Measurements from ENCODE around the gene HLA-DOA. TPM values are rescaled to one million over a fixed set of nuclear protein-coding genes. Genes with fewer than 3 reads are reported as not detected.

The HLA-DOA gene
- total RNA-seq, 1 donor from 2014 or later, result 0.48 TPM

DNA sequence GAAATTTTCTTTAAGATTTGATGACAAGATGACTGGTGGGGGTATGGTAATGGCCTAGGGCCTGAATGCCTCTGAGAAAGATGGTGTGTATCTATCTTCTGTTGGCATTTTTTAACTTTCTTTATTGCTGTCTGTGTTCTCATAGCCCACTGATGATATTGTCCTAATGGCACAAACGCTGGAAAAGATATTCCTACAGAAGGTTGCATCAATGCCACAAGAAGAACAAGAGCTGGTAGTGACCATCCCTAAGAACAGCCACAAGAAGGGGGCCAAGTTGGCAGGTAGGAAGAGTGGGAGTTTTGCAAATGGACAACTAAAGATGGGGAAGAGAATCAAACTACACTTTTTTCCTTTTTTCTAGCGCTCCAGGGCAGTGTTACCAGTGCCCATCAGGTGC, 33.5 kb downstream of the HLA-DOA start:
- peak overlapping the region; percentile 100 for H3K4me3 Mint-ChIP-seq (ENCODE audit: unreplicated experiment)
- Histone ChIP-seq H3K27ac (ENCODE audit: low read depth, low read length) (no peak overlapping the region), H3K36me3 (ENCODE audit: insufficient read depth, low read length) (peaks cover 72% of the 10 kb centered on the region), H3K4me1 (ENCODE audit: insufficient read depth, low read length) (peaks cover 21% of the 10 kb centered on the region), H3K9me3 (ENCODE audit: insufficient read depth, low read depth, low read length) (no peaks in the 10 kb centered on the region), H3K27me3 (ENCODE audit: insufficient read depth, low read length) (no peaks in the 10 kb centered on the region), H3K4me2 (ENCODE audit: low read length) (peak overlapping the region; percentile 97), H3K79me2 (ENCODE audit: insufficient read depth, low read length) (peaks cover 87% of the 10 kb centered on the region), H2AFZ (ENCODE audit: low read depth, low read length) (no peak overlapping the region), H3K9ac (ENCODE audit: low read length) (peak overlapping the region; percentile 90), H4K20me1 (ENCODE audit: insufficient read depth, low read length) (peaks cover 88% of the 10 kb centered on the region), H3K4me3 (ENCODE audit: insufficient read depth, low read depth, low read length) (peak overlapping the region; percentile 92)
- H3K27me3 Mint-ChIP-seq (ENCODE audit: low read depth, unreplicated experiment), result no peaks in the 10 kb centered on the region
- peaks cover 52% of the 10 kb centered on the region for H3K36me3 Mint-ChIP-seq (ENCODE audit: low read depth, unreplicated experiment)
- H3K4me1 Mint-ChIP-seq (ENCODE audit: low read depth, unreplicated experiment), result peaks cover 43% of the 10 kb centered on the region
- FAIRE-seq, result no peak
- DNase-seq (ENCODE audit: low read depth), result no peak
- no peak for TF ChIP-seq EZH2 (IDR thresholded peaks at IDR 0.05; ENCODE audit: insufficient read depth, low read length)
- TF ChIP-seq CTCF (IDR thresholded peaks at IDR 0.05; ENCODE audit: insufficient read depth, low read depth, low read length), result no peak
- H3K27ac Mint-ChIP-seq (ENCODE audit: unreplicated experiment), result peak overlapping the region; percentile 38
- no peaks in the 10 kb centered on the region for H3K9me3 Mint-ChIP-seq (ENCODE audit: unreplicated experiment)

DNA sequence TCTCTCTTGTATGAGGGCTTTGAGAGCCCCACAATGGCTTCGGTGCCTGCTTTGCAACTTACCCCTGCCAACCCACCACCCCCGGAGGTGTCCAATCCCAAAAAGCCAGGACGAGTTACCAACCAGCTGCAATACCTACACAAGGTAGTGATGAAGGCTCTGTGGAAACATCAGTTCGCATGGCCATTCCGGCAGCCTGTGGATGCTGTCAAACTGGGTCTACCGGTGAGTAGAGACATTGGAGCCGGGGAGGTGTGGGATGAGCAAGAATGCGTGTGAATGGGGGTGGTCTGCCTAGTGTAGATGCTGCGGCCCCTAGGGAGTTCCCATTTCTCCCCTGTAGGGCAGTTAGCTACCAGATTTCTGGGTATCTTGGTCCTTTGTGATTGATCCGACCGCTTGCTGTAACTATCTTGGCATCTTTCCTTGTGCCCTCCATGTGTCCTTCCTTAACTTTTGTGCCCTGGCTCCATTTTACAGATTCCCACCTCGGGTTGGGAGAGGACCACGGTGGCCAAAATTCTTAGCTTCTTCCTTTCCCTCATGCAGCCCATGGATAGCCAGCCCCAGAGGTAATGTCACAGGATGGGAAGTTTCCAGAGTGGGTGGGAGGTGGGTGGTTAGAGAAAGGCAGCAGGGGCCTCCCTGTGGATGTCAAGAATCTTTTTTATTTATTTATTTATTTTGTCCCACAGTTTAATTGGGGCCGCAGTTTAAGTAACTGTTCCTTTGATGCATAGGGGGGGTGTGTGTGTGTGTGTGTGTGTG, 34.7 kb downstream of the HLA-DOA start:
- Histone ChIP-seq H3K4me2 (ENCODE audit: low read length) (peak overlapping the region; percentile 97), H3K27ac (ENCODE audit: low read depth, low read length) (no peak overlapping the region), H4K20me1 (ENCODE audit: insufficient read depth, low read length) (peaks cover 77% of the 10 kb centered on the region), H3K36me3 (ENCODE audit: insufficient read depth, low read length) (peaks cover 62% of the 10 kb centered on the region), H3K4me3 (ENCODE audit: insufficient read depth, low read depth, low read length) (peak overlapping the region; percentile 92), H3K27me3 (ENCODE audit: insufficient read depth, low read length) (no peaks in the 10 kb centered on the region), H3K9me3 (ENCODE audit: insufficient read depth, low read depth, low read length) (no peaks in the 10 kb centered on the region), H2AFZ (ENCODE audit: low read depth, low read length) (no peak overlapping the region), H3K79me2 (ENCODE audit: insufficient read depth, low read length) (peaks cover 83% of the 10 kb centered on the region), H3K4me1 (ENCODE audit: insufficient read depth, low read length) (peaks cover 21% of the 10 kb centered on the region), H3K9ac (ENCODE audit: low read length) (peak overlapping the region; percentile 90)
- Mint-ChIP-seq H3K9me3 (ENCODE audit: unreplicated experiment) (no peaks in the 10 kb centered on the region), H3K4me1 (ENCODE audit: low read depth, unreplicated experiment) (peaks cover 40% of the 10 kb centered on the region), H3K27ac (ENCODE audit: unreplicated experiment) (peak overlapping the region; percentile 97), H3K36me3 (ENCODE audit: low read depth, unreplicated experiment) (peaks cover 43% of the 10 kb centered on the region), H3K4me3 (ENCODE audit: unreplicated experiment) (peak overlapping the region; percentile 100), H3K27me3 (ENCODE audit: low read depth, unreplicated experiment) (no peaks in the 10 kb centered on the region)
- DNase-seq (ENCODE audit: low read depth) (no peak), FAIRE-seq (no peak)
- TF ChIP-seq EZH2 (IDR thresholded peaks at IDR 0.05; ENCODE audit: insufficient read depth, low read length) (no peak), CTCF (IDR thresholded peaks at IDR 0.05; ENCODE audit: insufficient read depth, low read depth, low read length) (no peak)

- Mint-ChIP-seq H3K9me3 (ENCODE audit: unreplicated experiment) (no peaks in the 10 kb centered on the region), H3K36me3 (ENCODE audit: low read depth, unreplicated experiment) (peaks cover 41% of the 10 kb centered on the region), H3K27me3 (ENCODE audit: low read depth, unreplicated experiment) (no peaks in the 10 kb centered on the region), H3K4me1 (ENCODE audit: low read depth, unreplicated experiment) (peaks cover 37% of the 10 kb centered on the region), H3K27ac (ENCODE audit: unreplicated experiment) (peak overlapping the region; percentile 97), H3K4me3 (ENCODE audit: unreplicated experiment) (peak overlapping the region; percentile 100)
- FAIRE-seq, result no peak
- Histone ChIP-seq H3K9ac (ENCODE audit: low read length) (peak overlapping the region; percentile 90), H3K4me3 (ENCODE audit: insufficient read depth, low read depth, low read length) (peak overlapping the region; percentile 92), H3K4me1 (ENCODE audit: insufficient read depth, low read length) (peaks cover 26% of the 10 kb centered on the region), H3K27ac (ENCODE audit: low read depth, low read length) (no peak overlapping the region), H3K4me2 (ENCODE audit: low read length) (peak overlapping the region; percentile 97), H2AFZ (ENCODE audit: low read depth, low read length) (no peak overlapping the region), H3K27me3 (ENCODE audit: insufficient read depth, low read length) (no peaks in the 10 kb centered on the region), H3K9me3 (ENCODE audit: insufficient read depth, low read depth, low read length) (no peaks in the 10 kb centered on the region), H3K79me2 (ENCODE audit: insufficient read depth, low read length) (peaks cover 81% of the 10 kb centered on the region), H4K20me1 (ENCODE audit: insufficient read depth, low read length) (peaks cover 69% of the 10 kb centered on the region), H3K36me3 (ENCODE audit: insufficient read depth, low read length) (peaks cover 54% of the 10 kb centered on the region)
- TF ChIP-seq EZH2 (IDR thresholded peaks at IDR 0.05; ENCODE audit: insufficient read depth, low read length) (no peak), CTCF (IDR thresholded peaks at IDR 0.05; ENCODE audit: insufficient read depth, low read depth, low read length) (no peak)
- DNase-seq (ENCODE audit: low read depth), result peak; percentile 49
These were observed 35.4 kb downstream of the HLA-DOA start for GRCh38 chr6:32974016-32974333.

Data from astrocyte (in vitro differentiated cells and primary cell).